ENCODE measurements around the gene HNF1B. TPM values are rescaled to one million over a fixed set of nuclear protein-coding genes. Genes with fewer than 3 reads are reported as not detected.
"Not testable (repeated sequence)": the region's sequence is repeated elsewhere in the genome, so short reads cannot be mapped to it uniquely, and the experiment has no call there.

HNF1B gene
- total RNA-seq, 2 donors from 2014 or later, result 0.50 TPM; not detected in 1

DNA sequence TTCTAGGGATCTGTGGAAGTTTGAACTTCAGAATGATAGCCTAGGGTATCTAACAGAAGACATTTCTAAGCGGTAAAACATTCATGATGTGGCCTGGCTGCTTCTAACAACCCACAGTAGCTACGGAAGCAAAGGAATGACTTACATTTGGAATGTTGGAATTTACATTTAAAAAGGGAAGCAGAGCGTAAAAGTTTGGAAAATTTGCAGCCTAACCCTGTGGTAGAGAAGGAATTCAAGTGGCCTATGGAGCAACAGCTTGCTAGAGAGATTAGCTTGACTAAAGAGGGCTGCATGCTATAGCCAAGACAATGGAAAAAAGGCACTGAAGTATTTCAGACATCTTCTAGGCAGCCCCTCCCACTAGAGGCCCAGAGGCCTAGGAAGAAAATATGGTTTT is 50.1 kb downstream of the HNF1B start:
- no peak for ATAC-seq (replicated peaks)
- H3K4me3 Mint-ChIP-seq, result no peak overlapping the region
- no peaks in the 10 kb centered on the region for H3K9me3 Mint-ChIP-seq
- peaks cover 15% of the 10 kb centered on the region for H3K27me3 Mint-ChIP-seq
- peaks cover 9% of the 10 kb centered on the region for H3K4me1 Mint-ChIP-seq
- H3K27ac Mint-ChIP-seq, result no peak overlapping the region
- no peaks in the 10 kb centered on the region for H3K36me3 Mint-ChIP-seq (ENCODE audit: low read depth)

DNA sequence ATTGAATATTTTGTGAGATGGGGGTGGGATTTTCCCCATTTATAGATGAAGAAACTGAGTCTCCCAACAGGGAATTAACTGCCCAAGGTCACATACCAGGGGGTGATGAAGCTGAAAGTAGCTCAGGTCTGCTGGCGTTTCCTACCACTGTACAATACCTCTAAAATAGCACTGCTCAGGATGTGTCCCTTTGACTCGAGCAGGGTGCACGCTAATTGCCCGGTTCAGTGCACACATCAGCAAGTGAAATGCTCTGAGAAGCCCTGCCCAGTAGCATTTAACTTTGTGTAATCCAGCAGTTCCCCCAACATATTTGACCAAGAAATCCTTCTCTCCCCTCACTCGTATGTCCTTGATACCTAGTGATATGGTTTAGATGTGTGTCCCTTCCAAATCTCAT is 51.5 kb downstream of the HNF1B start:
- Mint-ChIP-seq H3K9me3 (no peaks in the 10 kb centered on the region), H3K27ac (no peak overlapping the region), H3K36me3 (ENCODE audit: low read depth) (no peaks in the 10 kb centered on the region), H3K4me3 (no peak overlapping the region), H3K27me3 (peaks cover 12% of the 10 kb centered on the region), H3K4me1 (peaks cover 9% of the 10 kb centered on the region)
- no peak for ATAC-seq (replicated peaks)

DNA sequence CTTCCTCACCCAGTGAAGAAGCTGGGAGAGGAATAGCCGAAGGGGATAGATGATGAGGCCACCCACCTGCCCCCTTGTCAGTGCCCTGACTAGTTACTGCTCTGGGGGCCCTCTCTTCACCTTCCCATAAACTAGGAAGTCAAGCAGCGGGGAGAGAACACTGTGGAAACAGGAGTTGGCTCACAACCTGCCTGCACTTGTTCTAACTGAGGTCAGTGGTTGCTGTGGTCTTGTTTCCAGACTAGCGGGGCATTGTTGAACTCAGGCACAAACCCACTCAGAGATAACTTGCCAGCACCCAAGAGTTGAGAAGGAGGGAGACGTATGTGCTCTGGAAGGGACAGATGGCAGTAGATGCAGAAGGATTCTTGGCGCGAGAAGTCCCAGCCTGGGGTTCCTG is 53.1 kb downstream of the HNF1B start:
- H3K27me3 Mint-ChIP-seq, result peaks cover 9% of the 10 kb centered on the region
- H3K4me3 Mint-ChIP-seq, result no peak overlapping the region
- H3K9me3 Mint-ChIP-seq, result no peaks in the 10 kb centered on the region
- no peak overlapping the region for H3K27ac Mint-ChIP-seq
- H3K4me1 Mint-ChIP-seq, result peaks cover 4% of the 10 kb centered on the region
- no peaks in the 10 kb centered on the region for H3K36me3 Mint-ChIP-seq (ENCODE audit: low read depth)
- ATAC-seq (replicated peaks), result no peak

DNA sequence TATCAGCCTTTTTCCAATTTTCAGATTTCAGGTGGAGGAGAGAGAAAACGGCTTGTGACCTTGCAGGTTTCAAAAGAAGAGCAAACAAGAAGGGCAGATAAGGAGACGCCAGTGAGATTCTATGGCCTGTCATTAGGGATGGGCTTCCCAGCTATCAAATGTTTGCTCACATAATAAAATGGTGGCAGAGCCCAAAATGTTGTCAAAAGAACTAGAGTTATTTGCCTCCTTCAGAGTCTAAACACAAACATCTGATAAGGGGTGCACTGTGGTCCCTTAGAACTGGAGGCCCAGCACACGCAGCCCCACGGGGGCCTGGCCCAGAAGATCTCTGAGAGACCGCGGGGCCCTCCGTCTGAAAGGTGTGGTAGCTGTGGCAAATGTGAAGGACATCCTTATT is 55.5 kb downstream of the HNF1B start:
- Mint-ChIP-seq H3K27me3 (no peaks in the 10 kb centered on the region), H3K4me1 (no peaks in the 10 kb centered on the region), H3K36me3 (ENCODE audit: low read depth) (no peaks in the 10 kb centered on the region), H3K9me3 (no peaks in the 10 kb centered on the region), H3K4me3 (no peak overlapping the region), H3K27ac (no peak overlapping the region)
- no peak for ATAC-seq (replicated peaks)

DNA sequence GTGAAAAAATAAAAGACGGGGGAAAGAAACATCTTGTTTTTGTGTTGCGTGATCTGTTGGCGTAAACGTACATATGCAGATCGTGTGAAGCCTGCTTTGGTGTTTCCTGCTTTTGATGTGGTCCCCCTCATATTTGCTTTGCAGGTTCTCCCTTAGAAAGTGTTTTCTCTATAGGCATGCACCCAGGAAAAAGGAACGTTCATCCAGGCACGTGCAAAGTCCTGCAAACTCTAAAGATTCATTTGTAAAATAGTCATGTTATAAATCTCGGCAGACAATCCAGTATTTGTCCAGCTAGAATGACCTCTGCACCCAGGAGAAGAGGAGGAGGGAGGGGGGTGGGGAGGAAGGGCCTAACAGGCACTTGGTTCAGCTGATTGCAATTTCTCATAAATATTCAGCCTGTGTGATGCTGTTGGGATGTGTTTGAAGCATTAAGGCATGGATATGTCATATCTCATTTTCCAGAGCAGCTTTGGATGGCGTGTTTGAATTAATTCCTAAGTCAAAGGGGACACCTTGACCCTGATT is 61.3 kb downstream of the HNF1B start:
- Mint-ChIP-seq H3K9me3 (peaks cover 1% of the 10 kb centered on the region), H3K27ac (no peak overlapping the region), H3K4me1 (no peaks in the 10 kb centered on the region), H3K4me3 (no peak overlapping the region), H3K27me3 (peaks cover 2% of the 10 kb centered on the region), H3K36me3 (ENCODE audit: low read depth) (no peaks in the 10 kb centered on the region)
- ATAC-seq (replicated peaks), result no peak

DNA sequence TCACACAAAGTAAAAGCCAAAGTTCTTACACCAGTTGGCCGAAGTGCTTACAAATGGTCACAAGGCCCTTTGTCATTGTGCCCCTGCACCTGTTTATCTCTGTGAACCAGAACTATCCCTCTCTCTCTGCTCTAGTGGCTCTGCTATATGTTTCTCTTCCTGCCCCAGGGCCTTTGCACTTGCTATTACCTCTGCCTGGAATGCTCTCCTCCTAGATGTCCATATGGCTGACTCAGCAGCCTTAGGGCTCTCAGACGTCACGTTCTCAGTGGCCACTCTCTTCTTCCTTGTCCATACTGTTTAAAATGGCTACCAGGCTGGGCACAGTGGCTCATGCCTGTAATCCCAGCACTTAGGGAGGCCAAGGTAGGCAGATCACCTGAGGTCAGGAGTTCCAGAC is 62.9 kb downstream of the HNF1B start:
- ATAC-seq (replicated peaks), result no peak
- Mint-ChIP-seq H3K36me3 (ENCODE audit: low read depth) (no peaks in the 10 kb centered on the region), H3K4me1 (no peaks in the 10 kb centered on the region), H3K4me3 (no peak overlapping the region), H3K27ac (no peak overlapping the region), H3K27me3 (peaks cover 13% of the 10 kb centered on the region), H3K9me3 (peaks cover 4% of the 10 kb centered on the region)

DNA sequence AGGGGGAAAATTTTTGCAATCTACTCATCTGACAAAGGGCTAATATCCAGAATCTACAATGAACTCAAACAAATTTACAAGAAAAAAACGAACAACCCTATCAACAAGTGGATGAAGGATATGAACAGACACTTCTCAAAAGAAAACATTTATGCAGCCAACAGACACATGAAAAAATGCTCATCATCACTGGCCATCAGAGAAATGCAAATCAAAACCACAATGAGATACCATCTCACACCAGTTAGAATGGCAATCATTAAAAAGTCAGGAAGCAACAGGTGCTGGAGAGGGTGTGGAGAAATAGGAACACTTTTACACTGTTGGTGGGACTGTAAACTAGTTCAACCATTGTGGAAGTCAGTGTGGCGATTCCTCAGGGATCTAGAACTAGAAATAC is 64.9 kb downstream of the HNF1B start:
- H3K9me3 Mint-ChIP-seq; H3K4me1 Mint-ChIP-seq; H3K36me3 Mint-ChIP-seq (ENCODE audit: low read depth); ATAC-seq (replicated peaks); H3K4me3 Mint-ChIP-seq; H3K27ac Mint-ChIP-seq: not testable (repeated sequence)
- H3K27me3 Mint-ChIP-seq, result peaks cover 21% of the 10 kb centered on the region

DNA sequence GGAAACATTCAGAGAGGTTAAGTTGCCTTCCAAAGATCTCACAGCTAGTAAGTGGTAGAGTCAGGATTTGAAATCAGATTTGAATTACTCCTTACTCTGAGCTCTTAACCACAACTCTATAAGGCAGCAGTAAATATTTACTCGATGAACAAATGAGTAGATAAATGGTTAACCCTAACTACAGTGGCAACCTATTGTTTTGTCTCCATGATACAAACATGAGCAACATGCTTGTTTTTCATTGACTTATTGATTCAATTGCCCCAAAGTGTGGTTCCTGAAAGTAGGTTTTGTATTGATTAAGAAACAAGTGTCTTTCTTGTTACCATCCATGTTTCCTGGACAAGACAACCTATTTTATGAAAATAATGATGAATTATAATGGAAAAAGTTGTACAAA is 66.8 kb downstream of the HNF1B start:
- Mint-ChIP-seq H3K4me3 (no peak overlapping the region), H3K36me3 (ENCODE audit: low read depth) (no peaks in the 10 kb centered on the region), H3K4me1 (no peaks in the 10 kb centered on the region), H3K9me3 (peaks cover 4% of the 10 kb centered on the region), H3K27ac (no peak overlapping the region), H3K27me3 (peaks cover 21% of the 10 kb centered on the region)
- ATAC-seq (replicated peaks), result no peak

DNA sequence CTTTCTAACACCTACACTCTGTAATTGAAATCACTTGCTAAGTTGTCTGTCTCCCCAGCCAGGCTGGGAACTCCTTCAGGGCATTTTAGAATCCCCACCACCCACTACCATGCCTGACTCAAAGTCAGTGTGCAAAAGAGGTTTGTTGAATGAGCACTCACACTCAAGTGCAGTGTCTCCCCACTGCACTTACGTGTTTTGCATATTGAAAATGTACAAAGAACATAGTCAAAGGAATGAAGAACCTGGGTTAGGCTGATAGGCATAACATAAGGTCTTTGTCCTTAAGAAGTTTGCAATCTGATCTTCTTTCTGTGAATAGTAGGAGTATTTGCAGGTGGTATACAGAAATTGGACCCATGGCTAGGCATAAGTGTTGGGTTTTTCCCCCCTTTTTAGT is 67.8 kb downstream of the HNF1B start:
- Mint-ChIP-seq H3K27ac (no peak overlapping the region), H3K4me1 (no peaks in the 10 kb centered on the region), H3K27me3 (peaks cover 21% of the 10 kb centered on the region), H3K9me3 (peaks cover 4% of the 10 kb centered on the region), H3K4me3 (no peak overlapping the region), H3K36me3 (ENCODE audit: low read depth) (no peaks in the 10 kb centered on the region)
- no peak for ATAC-seq (replicated peaks)

DNA sequence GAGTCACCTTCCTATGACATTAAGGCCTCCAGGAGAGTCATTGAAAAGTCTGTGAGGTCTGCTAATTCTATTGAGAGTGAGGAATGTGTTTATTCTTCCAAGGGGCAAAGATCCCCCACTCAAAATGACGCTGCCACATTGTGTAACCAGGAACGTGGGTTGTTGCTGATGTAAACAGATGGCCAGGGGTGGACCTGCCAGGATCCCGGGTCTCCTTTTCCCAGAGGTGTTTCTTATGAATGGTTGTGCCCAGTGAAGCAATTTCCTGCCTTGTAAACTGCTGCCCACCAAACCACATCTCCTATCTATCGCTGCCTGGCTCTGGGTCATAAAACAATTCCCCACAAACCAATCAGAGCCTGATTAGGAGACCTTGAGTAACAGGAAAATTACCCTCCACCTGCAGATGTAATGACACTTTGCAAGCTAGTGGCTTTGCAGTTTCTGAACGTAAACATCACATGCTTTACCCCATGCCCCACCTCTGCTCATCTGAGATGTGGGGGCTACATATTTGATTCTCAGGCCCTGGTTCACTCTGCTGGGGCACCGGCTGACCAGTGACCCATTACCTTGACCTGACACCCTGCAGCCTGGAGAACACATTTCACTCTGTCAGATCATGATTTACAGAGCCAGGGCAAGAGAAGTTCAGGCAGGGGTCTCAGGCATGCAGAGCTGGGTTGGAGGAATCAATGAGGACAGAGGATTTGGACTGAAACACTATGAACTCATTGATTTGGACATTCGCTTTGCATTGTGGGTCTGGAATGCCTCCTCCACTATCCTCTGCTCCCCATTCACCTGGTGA is 68.5 kb downstream of the HNF1B start:
- Mint-ChIP-seq H3K27ac (no peak overlapping the region), H3K36me3 (ENCODE audit: low read depth) (no peaks in the 10 kb centered on the region), H3K27me3 (peaks cover 21% of the 10 kb centered on the region), H3K9me3 (peaks cover 4% of the 10 kb centered on the region), H3K4me3 (no peak overlapping the region), H3K4me1 (no peaks in the 10 kb centered on the region)
- no peak for ATAC-seq (replicated peaks)

DNA sequence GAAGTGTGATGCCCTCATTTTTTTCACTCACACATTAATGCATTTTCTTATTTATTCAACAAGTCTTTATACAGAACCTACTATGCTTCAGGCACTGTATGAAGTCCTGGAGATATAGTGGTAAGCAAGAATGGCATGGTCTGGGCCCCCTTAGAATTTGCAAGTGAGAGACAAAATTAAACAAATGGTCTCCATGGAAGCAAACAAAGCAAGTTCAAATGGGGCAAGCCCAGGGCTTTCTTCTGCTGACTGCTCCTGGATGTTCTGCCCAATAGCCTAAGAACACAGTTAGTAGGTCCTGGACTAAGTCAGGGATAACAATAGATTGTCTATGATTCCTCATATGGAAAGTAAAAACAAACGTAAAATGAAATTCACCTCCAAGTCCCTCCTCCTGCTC is 70.3 kb downstream of the HNF1B start:
- no peak overlapping the region for H3K4me3 Mint-ChIP-seq
- H3K36me3 Mint-ChIP-seq (ENCODE audit: low read depth), result no peaks in the 10 kb centered on the region
- H3K27ac Mint-ChIP-seq, result no peak overlapping the region
- no peak for ATAC-seq (replicated peaks)
- H3K27me3 Mint-ChIP-seq, result peaks cover 21% of the 10 kb centered on the region
- peaks cover 4% of the 10 kb centered on the region for H3K9me3 Mint-ChIP-seq
- H3K4me1 Mint-ChIP-seq, result no peaks in the 10 kb centered on the region

DNA sequence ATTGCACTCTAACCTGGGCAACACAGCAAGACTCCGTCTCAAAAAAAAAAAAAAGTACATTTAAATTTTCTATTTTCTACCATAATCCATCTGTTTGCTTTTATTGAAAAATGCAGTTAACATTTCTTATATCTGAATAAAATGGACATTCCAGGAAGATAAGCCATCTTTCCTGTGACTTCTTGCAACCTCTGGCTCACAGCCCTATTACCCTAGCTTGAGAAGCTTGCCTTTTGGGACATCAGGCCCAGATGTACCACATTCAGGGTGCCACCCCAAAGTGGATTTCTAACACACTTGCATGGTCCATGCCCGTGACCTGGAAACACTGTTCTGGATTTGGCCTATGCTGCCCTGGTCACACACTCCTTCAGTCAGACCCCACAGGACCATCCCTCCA is 71.5 kb downstream of the HNF1B start:
- Mint-ChIP-seq H3K27ac (no peak overlapping the region), H3K4me1 (no peaks in the 10 kb centered on the region), H3K9me3 (peaks cover 1% of the 10 kb centered on the region), H3K27me3 (peaks cover 18% of the 10 kb centered on the region), H3K4me3 (no peak overlapping the region), H3K36me3 (ENCODE audit: low read depth) (no peaks in the 10 kb centered on the region)
- no peak for ATAC-seq (replicated peaks)

DNA sequence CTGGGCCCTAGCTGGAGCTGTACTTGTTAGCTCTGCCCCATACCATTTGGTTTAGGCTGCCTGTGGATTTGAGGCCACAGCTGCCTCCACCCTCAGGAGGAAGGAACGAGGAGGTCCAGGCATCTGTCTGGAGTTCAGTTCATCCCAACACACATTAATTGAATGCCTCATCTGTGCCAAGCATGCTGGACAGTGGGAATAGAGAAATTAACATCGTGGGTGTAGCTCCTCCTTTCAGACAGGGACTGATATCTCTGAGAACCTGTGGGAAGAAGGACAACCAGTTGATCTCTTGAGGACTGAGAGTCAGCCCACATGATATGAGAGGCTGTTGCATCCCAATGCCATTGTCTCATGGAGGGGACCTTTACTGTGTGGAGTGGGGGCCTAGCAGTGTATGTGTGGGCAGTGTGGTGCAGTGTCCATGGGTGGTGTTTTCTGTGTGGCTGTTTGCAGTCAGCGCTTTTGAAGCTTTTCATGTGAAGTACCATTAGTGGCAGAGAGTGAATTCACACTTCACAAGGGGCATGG is 72.2 kb downstream of the HNF1B start:
- Mint-ChIP-seq H3K4me3 (no peak overlapping the region), H3K4me1 (no peaks in the 10 kb centered on the region), H3K9me3 (no peaks in the 10 kb centered on the region), H3K27ac (no peak overlapping the region), H3K27me3 (peaks cover 15% of the 10 kb centered on the region), H3K36me3 (ENCODE audit: low read depth) (no peaks in the 10 kb centered on the region)
- ATAC-seq (replicated peaks), result no peak

DNA sequence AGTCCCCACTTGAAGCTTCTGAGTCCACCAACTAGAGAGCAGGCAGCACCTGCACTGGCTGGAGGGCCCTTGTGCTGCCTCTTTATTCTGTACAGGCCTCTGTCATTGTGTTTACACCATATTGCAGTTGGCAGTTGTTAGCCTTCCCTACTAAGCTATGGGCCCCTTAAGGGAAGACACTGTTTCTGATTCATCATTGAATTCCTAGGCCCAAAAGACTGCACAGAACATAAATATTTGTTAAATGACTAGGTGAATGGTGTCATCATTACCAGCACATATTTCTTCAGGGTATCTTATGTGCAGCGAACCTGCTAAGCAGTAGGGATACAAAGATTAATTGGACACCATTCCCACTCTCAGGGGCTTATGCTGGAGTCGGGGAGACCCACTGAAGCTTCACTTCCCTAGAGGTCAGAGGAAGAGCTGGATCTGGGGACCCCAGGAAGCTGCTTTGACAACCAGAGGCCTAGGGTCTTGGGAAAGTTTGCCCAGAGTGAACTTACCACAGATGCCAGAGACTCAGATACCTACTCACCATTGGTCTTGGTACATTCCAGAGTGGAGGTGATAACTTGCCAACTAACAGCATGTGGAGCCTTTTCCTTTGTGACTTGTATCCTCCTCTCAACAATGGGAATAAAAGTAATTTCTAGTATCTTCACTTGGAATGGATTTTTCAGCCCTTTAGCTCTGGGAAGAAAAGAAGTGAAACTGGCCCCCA is 72.9 kb downstream of the HNF1B start:
- ATAC-seq (replicated peaks), result no peak
- Mint-ChIP-seq H3K4me3 (no peak overlapping the region), H3K4me1 (no peaks in the 10 kb centered on the region), H3K9me3 (no peaks in the 10 kb centered on the region), H3K36me3 (ENCODE audit: low read depth) (no peaks in the 10 kb centered on the region), H3K27ac (no peak overlapping the region), H3K27me3 (peaks cover 8% of the 10 kb centered on the region)

All from activated T-helper 17 cell treated with anti-CD3 and anti-CD28 coated beads, Interleukin-2, amount 50 U/mL, for 72 hours (primary cell).